Renal pelvis (tissue), 4 donors: ENCODE data around the gene TATDN3. TPM values are rescaled to one million over a fixed set of nuclear protein-coding genes. Genes with fewer than 3 reads are reported as not detected.
"Not testable (repeated sequence)": the region's sequence is repeated elsewhere in the genome, so short reads cannot be mapped to it uniquely, and the experiment has no call there.

ENCODE experiments used
- DNase-seq: peaks from one replicate; pipeline ENCODE4 v3.0.0-alpha.2; 2013
- polyA plus RNA-seq, 3 donors: library from polyadenylated mRNA; unstranded; fragments of 120-200 nt; gene quantifications; one replicate each; pipeline ENCODE4 v1.2.1, GENCODE V29; 2013; ENCODE audit not compliant: insufficient read length in 3 of 3

TATDN3 gene
- polyA plus RNA-seq, 3 donors = 15.5 to 23.2 (median 22.5) TPM

- DNase-seq = no peak
Observed at GRCh38 chr1:212771341-212771740, 20.4 kb upstream of the TATDN3 start.

DNA sequence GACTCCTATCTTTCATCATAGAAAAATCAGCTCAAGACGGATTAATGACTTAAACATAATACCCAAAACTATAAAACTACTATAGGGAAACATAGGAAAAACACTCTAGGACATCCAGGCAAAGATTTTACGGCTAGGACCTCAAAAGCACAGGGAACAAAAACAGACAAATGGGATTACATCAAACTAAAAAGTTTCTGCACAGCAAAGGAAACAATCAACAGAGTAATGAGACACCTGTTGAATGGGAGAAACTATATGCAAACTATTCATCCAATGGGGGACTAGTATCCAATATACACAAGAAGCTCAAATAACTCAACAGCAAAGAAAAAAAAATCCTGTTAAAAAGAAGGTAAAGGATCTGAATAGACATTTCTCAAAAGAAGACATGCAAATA is 18.7 kb upstream of the TATDN3 start:
- no peak for DNase-seq

GRCh38 chr1:212774584-212774983 is 17.1 kb upstream of the TATDN3 start:
- DNase-seq = no peak

DNA sequence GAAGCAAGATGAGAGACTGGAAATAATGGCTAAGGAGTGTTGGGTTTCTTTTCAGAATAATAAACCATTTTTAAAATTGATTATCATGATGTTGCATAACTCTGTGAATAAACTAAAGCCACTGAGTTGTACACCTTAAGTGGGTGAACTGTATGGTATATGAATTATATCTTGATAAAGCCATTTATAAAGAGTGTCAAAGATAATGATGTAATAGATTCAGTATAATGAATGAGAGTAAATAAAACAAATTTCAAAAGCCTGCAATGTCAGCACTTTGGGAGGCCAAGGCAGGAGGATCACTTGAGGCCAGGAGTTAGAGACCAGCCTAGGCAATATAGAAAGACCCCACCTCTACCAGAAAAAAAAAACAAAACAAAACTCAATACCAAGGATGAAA is 16.5 kb upstream of the TATDN3 start:
- DNase-seq = no peak

DNA sequence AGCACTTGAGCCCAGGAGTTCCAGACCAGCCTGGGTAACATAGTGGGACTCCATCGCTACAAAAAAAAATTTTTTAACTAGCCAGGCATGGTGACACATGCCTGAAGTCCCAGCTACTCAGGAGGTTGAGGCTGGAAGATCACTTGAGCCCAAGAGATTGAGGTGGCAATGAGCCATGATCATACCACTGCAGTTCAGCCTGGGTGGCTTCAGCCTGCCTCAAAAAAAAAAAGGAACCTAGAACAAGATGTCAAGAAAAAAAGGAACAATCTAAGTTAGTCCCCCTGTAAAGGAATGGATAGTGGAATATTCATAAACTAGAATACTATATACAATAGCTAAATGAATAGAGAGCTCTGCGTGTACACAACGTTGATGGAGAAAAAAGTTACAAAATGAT is 14.5 kb upstream of the TATDN3 start:
- no peak for DNase-seq

- DNase-seq = not testable (repeated sequence)
Observed at GRCh38 chr1:212779086-212779485, 12.6 kb upstream of the TATDN3 start.

DNA sequence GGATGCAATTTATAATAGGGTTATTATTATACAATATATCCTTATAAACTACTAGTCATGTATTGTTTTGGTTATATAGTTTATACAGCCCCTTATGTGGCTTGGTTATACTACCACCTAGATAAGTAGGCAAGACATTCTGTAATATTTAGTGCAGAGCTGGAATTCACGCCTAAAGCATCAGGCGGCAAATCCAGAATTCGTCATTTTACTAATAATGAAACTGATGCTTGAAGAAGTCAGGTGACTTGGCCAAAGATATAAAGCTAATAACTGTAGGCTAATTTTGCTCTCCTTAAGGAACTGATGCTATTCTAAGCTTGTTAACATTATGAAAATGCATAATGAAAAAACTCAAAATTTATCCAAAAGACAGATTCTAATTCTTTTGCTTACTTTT is 10.9 kb upstream of the TATDN3 start:
- DNase-seq = no peak

GRCh38 chr1:212781225-212781624 is 10.5 kb upstream of the TATDN3 start:
- DNase-seq = no peak

- DNase-seq = no peak
Observed at GRCh38 chr1:212782422-212783154, 9.1 kb upstream of the TATDN3 start.

- DNase-seq = no peak
Observed at GRCh38 chr1:212783976-212784375, 7.7 kb upstream of the TATDN3 start.

- DNase-seq = no peak
Observed at GRCh38 chr1:212785871-212786270, 5.8 kb upstream of the TATDN3 start.

DNA sequence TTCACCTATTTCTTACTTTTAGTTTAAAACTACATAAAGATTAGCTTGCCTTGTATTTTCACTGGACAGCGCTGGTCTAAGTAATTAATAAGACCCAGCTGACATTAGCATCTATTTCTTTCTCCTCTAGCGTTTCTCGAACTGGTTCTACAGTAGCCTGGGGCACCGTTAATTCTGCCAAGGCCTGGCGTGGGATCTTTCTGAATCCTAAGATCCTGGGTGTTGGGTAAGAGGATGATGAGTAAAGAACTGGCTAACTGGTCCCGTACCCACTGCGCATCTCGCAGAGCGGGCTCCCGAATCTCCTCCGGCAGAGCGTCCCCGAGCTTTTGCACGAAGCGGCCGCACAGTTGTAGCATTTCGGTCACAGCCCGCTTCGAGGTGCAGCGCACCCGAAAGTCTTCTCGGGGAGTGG is 426 bp upstream of the TATDN3 start:
- no peak for DNase-seq

DNA sequence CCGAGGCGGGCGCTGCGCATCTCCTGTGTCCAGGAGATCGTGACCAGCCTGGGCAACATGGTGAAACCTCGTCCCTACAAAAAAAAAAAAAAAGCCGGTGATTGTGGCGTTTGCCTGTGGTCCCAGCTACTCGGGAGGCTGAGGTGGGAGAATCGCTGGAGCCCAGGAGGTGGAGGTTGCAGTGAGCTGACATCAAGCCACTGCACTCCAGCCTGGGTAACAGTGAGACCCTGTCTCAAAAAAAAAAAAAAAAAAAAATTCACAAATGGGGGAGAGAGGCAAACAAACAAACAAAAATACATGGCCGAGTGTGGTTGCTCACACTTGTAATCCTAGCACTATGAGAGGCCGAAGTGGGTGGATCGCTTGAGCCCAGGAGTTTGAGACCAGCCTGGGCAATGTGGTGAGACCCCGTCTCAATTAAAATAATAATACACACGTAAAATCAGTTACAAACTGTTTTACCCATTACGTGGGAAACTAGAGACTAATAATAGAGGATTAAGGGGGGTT is 758 bp downstream of the TATDN3 start:
- no peak for DNase-seq

- no peak for DNase-seq
Observed at GRCh38 chr1:212794561-212795014, 2.9 kb downstream of the TATDN3 start.

DNA sequence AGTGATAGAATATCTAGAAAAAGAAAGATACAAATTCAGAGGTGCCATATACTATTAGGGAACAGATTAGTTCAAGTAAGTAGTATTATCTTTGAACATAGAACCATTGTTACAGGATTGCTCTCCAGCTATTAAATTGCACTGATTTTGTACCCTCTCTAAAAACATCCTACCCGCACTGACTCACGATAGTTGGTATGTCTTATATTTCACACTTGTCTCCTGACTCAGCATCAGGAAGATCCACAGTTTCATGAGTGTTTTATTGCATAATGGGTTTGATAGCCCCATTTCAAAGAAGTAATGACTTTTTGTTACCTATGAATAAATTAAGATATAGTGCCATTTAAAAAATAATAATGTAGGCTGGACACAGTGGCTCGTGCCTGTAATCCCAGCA is 6.0 kb downstream of the TATDN3 start:
- no peak for DNase-seq

DNA sequence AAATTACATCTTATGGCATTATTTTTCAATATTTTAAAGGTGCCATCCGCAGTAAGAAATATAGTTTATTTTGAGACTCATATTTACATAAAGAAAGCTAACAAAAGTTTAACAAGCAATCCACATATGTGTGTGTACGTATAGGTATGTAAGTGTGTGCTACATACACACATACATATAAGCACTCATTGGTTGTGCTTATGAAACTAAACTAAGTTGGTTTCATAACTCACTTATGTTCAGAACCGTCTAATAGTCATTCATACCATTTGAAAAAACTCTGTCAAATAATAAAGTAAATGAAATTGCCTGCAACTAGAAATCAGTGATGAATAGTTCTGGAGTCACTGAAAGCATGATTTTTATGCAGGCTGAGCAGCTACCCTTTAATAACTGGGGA is 14.1 kb downstream of the TATDN3 start:
- DNase-seq = no peak

- no peak for DNase-seq
Observed at GRCh38 chr1:212814537-212815334, 23.0 kb downstream of the TATDN3 start.

DNA sequence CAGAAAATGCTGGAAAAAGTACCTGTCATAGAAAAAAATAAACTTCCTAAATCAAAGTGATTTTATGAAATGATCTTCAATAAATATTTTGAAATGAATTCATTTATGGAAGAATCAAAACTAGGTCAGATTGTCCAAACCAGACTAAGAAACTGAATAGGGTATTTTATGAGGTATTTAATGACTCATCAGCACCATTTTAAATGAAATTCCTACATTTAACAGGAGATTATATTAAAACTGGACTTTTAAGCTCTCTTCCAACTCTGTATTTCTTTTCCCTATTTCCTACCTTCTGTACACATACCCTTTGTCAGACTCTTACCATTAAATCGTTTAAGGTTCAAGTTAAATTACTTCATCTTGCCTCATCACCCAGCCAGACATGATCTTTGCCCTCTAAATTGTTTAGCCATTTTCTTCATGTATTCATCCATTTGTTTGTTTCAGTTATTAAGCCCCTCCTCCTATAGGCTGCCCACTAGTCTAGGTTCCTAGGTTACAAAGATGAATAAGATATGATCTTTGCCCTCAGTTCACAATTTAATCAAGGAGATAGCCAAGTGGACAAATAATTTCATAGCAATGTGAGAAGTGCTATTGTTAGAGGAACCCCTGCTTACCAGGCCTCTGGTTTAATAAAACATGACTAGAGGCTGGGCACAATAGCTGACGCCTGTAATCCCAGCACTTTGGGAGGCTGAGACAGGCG is 25.0 kb downstream of the TATDN3 start:
- no peak for DNase-seq

- no peak for DNase-seq
Observed at GRCh38 chr1:212819726-212820125, 28.0 kb downstream of the TATDN3 start.

DNA sequence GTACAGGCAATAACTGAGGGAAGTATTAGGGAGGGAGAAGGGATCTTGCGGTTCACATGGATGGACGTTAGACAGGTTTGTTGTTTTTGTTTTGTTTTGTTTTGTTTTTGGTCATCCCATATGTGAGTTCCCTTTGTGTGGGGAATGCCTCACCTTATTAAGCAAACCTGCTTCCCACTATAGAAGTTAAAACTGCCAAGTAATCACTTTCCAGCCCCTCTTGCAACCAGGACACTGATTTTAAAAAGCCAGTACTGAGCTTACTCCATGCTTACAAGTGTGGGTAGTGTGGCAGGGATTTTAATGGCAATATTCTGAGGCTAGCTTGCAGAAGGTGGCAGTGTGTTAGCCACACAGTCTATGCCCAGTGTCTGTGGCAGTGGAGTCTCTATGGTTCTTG is 29.3 kb downstream of the TATDN3 start:
- no peak for DNase-seq

DNA sequence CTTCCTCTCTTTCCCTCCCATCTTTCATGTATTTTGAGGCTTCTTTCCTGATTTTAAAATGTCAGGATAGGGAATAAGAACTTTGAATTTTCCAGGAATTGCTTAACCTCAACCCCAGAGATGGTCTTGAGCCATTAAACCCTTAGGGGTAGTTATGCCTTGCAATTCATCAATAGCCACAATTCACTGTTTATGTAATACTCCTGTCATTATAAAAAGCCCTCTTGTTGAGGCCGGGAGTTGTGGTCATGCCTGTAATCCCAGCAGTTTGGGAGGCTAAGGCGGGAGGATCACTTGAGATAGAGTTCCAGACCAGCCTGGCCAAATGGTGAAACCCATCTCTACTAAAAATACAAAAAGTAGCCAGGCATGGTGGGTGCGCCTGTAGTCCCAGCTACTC is 31.3 kb downstream of the TATDN3 start:
- DNase-seq = no peak

GRCh38 chr1:212824201-212824600 is 32.5 kb downstream of the TATDN3 start:
- no peak for DNase-seq
